Endothelial cell of umbilical vein (primary cell): ENCODE measurements around the gene PRR16. TPM values are rescaled to one million over a fixed set of nuclear protein-coding genes. Genes with fewer than 3 reads are reported as not detected.

Experiments used
- BruUV-seq: library from RNA; stranded (reverse); fragments of 400-500 nt; replicated peaks from 2 replicates; lab custom pipeline; 2021; lab: Mats Ljungman, UMichigan
- CTCF ChIA-PET: fragments of 300-600, 350-600 bp; sonication (Branson Sonifier 250); formaldehyde crosslinking; loops from one replicate; lab custom pipeline; 2021; ENCODE audit warnings: antibody characterized with exemption, inconsistent platforms; lab: Charles Lee
- POLR2A ChIA-PET: fragments of 300-600, 350-600 bp; sonication (Branson Sonifier 250); formaldehyde crosslinking; loops from one replicate; lab custom pipeline; 2021; ENCODE audit warnings: antibody characterized with exemption, inconsistent platforms; lab: Charles Lee
- DNase-seq: peaks from one replicate; pipeline ENCODE4 v3.0.0-alpha.2; 2011; ENCODE audit warnings: low read depth, low spot score
- FAIRE-seq: peaks from 2 replicates; lab custom pipeline; 2011; peaks lifted over from hg19 to GRCh38; lab: Jason Lieb, UNC
- H2AFZ ChIP-seq: 2 replicates; pipeline ENCODE4 v1.6.0; 2012; ENCODE audit warnings: low read depth, low read length, control low read depth, inconsistent platforms
- H3K27ac ChIP-seq: 2 replicates; pipeline ENCODE4 v1.5.1; 2011; ENCODE audit warnings: low read depth, mild to moderate bottlenecking, control low read depth, low read length, moderate library complexity; ENCODE audit not compliant: insufficient read depth
- H3K27me3 ChIP-seq, 2 experiments: 2 replicates each; pipeline versions ENCODE4 v1.6.0 to v1.6.1; 2011; ENCODE audit warnings: low read length in 2 of 2, mixed read lengths in 1 of 2; ENCODE audit not compliant: control insufficient read depth in 2 of 2, insufficient read depth in 2 of 2
- H3K36me3 ChIP-seq, 2 experiments: 2 replicates in 1 of 2; 3 replicates in 1 of 2; pipeline ENCODE4 v1.5.1; 2011; ENCODE audit warnings: low read length in 2 of 2, mild to moderate bottlenecking in 1 of 2, moderate library complexity in 1 of 2; ENCODE audit not compliant: control insufficient read depth in 2 of 2, insufficient read depth in 2 of 2; ENCODE audit errors: extremely low read depth in 1 of 2
- H3K4me1 ChIP-seq: 3 replicates; pipeline ENCODE4 v1.5.1; 2011; ENCODE audit warnings: mild to moderate bottlenecking, low read length; ENCODE audit not compliant: control insufficient read depth, insufficient read depth; ENCODE audit errors: extremely low read depth
- H3K4me2 ChIP-seq: 2 replicates; pipeline ENCODE4 v1.6.1; 2011; ENCODE audit warnings: low read length, control low read depth, mixed read lengths; ENCODE audit not compliant: insufficient read depth
- H3K4me3 ChIP-seq, 3 experiments: fragments of 200-600 bp in 1 of 3; sonication (generic), shearing (Covaris generic) in 1 of 3; replicated peaks in 1 of 3; 2 replicates each; pipeline ENCODE4 v1.5.1; 2011 to 2016; ENCODE audit warnings: control low read depth in 3 of 3, low read length in 3 of 3, mild to moderate bottlenecking in 2 of 3, inconsistent platforms in 1 of 3, low read depth in 1 of 3, moderate library complexity in 1 of 3; ENCODE audit not compliant: insufficient read depth in 1 of 3
- H3K79me2 ChIP-seq: 2 replicates; pipeline ENCODE4 v1.6.0; 2012; ENCODE audit warnings: low read length, inconsistent platforms; ENCODE audit not compliant: control insufficient read depth, insufficient read depth
- H3K9ac ChIP-seq: replicated peaks from 2 replicates; pipeline ENCODE3; 2011; ENCODE audit warnings: low read length, control low read depth; ENCODE audit not compliant: insufficient read depth; ENCODE audit errors: extremely low read depth
- H3K9me1 ChIP-seq: replicated peaks from 3 replicates; pipeline ENCODE4 v1.6.0; 2011; ENCODE audit warnings: mild to moderate bottlenecking, low read length; ENCODE audit not compliant: control insufficient read depth, insufficient read depth; ENCODE audit errors: extremely low read depth
- H3K9me3 ChIP-seq: replicated peaks from 2 replicates; pipeline ENCODE4 v1.5.1; 2012; ENCODE audit warnings: low read length, inconsistent platforms; ENCODE audit not compliant: control insufficient read depth, insufficient read depth
- H4K20me1 ChIP-seq: replicated peaks from 2 replicates; pipeline ENCODE3; 2011; ENCODE audit warnings: mild to moderate bottlenecking, low read length; ENCODE audit not compliant: control insufficient read depth, insufficient read depth; ENCODE audit errors: extremely low read depth
- EZH2 ChIP-seq: IDR thresholded peaks from 2 replicates; pipeline ENCODE4 v1.6.1; 2012; ENCODE audit warnings: borderline replicate concordance, low read depth, mild to moderate bottlenecking, moderate library complexity, low read length, inconsistent platforms; ENCODE audit not compliant: severe bottlenecking
- FOS ChIP-seq: IDR thresholded peaks from 2 replicates; pipeline ENCODE4 v1.6.1; 2011; ENCODE audit warnings: mild to moderate bottlenecking, low read length, moderate library complexity, borderline replicate concordance; ENCODE audit not compliant: insufficient read depth
- GATA2 ChIP-seq: IDR thresholded peaks from 2 replicates; pipeline ENCODE4 v1.7.0; 2011; ENCODE audit warnings: low read depth, mild to moderate bottlenecking, moderate library complexity, mixed read lengths, low read length; ENCODE audit not compliant: insufficient read length, insufficient read depth
- JUN ChIP-seq: IDR thresholded peaks from 2 replicates; pipeline ENCODE4 v1.6.1; 2011; ENCODE audit warnings: borderline replicate concordance, low read depth; ENCODE audit not compliant: insufficient read length, insufficient read depth
- MAX ChIP-seq: IDR thresholded peaks from 2 replicates; pipeline ENCODE4 v1.6.1; 2011; ENCODE audit not compliant: insufficient read depth, insufficient read length
- MYC ChIP-seq: IDR thresholded peaks from one replicate; pipeline ENCODE4 v1.6.1; 2011; ENCODE audit warnings: mild to moderate bottlenecking, low read depth, low read length
- POLR2A ChIP-seq: IDR thresholded peaks from 2 replicates; pipeline ENCODE4 v1.6.1; 2012; ENCODE audit warnings: low read depth, mild to moderate bottlenecking, control low read depth, low read length
- POLR2AphosphoS5 ChIP-seq: IDR thresholded peaks from 2 replicates; pipeline ENCODE4 v1.6.1; 2012; ENCODE audit warnings: low read depth, mild to moderate bottlenecking, control low read depth, low read length, moderate library complexity; ENCODE audit not compliant: insufficient read depth
- dilution Hi-C: fragments of 300-500 bp; cut with MboI; formaldehyde crosslinking; loops from one replicate; pipeline ENCODE4 v1.15.0; 2019; ENCODE audit warnings: low sequenced_read_pairs; ENCODE audit not compliant: extremely low pct_ligation_motif_present
- intact Hi-C: fragments of 100-400 bp; cut with micrococcal nuclease; formaldehyde crosslinking; loops from one replicate; pipeline ENCODE4 v1.10.0; 2022
- polyA plus RNA-seq, 4 experiments: library from polyadenylated mRNA; depleted of rRNA in 3 of 4; stranded (reverse) in 3 of 4; unstranded in 1 of 4; fragments of >200 nt; gene quantifications; 2 replicates each; pipeline versions ENCODE4 v1.2.1 to v1.2.3, GENCODE V29; 2011 to 2012; ENCODE audit warnings: missing spikeins in 1 of 4
- total RNA-seq: library from RNA; stranded (reverse); gene quantifications from 2 replicates; pipeline ENCODE4 v1.2.3, GENCODE V29; 2021
- TF ChIP-seq, protein P1 (sequence below), 2 donors: IDR thresholded peaks; 1 replicate in 1 of 2; 2 replicates in 1 of 2; pipeline ENCODE4 v1.5.1; 2011; ENCODE audit warnings: low read length in 2 of 2, mild to moderate bottlenecking in 2 of 2, moderate library complexity in 2 of 2, control low read depth in 1 of 2, inconsistent platforms in 1 of 2, low read depth in 1 of 2; ENCODE audit not compliant: insufficient read depth in 1 of 2; ENCODE audit errors: extremely low read depth in 1 of 2

The PRR16 gene
- total and polyA plus RNA-seq, 2 donors (not counting 3 experiments of a cell fraction or from before 2014, with no cell fraction given): 0.91 to 1.2 TPM

- TF ChIP-seq POLR2A: no peak
- no peak for TF ChIP-seq GATA2
- no peak overlapping the region for H3K4me2 ChIP-seq
- no peaks in the 10 kb centered on the region for H3K9me3 ChIP-seq
- no peaks in the 10 kb centered on the region for H4K20me1 ChIP-seq
- intact Hi-C loops (no loop called here), dilution Hi-C loops (no loop called here)
- CTCF ChIA-PET: no interaction called here
- no peak overlapping the region for H2AFZ ChIP-seq
- no peaks in the 10 kb centered on the region for H3K27me3 ChIP-seq
- no peak overlapping the region for H3K9ac ChIP-seq
- no peaks in the 10 kb centered on the region for H3K9me1 ChIP-seq
- no peaks in the 10 kb centered on the region for H3K79me2 ChIP-seq
- no peaks in the 10 kb centered on the region for H3K4me1 ChIP-seq
- no peak overlapping the region for H3K4me3 ChIP-seq
- POLR2A ChIA-PET: no interaction called here
- H3K36me3 ChIP-seq: no peaks in the 10 kb centered on the region
- no TSS peak for BruUV-seq
- DNase-seq (no peak), FAIRE-seq (no peak)
- no peak overlapping the region for H3K27ac ChIP-seq
These were observed 174.3 kb downstream of the PRR16 start for GRCh38 chr5:120638449-120638848.

DNA sequence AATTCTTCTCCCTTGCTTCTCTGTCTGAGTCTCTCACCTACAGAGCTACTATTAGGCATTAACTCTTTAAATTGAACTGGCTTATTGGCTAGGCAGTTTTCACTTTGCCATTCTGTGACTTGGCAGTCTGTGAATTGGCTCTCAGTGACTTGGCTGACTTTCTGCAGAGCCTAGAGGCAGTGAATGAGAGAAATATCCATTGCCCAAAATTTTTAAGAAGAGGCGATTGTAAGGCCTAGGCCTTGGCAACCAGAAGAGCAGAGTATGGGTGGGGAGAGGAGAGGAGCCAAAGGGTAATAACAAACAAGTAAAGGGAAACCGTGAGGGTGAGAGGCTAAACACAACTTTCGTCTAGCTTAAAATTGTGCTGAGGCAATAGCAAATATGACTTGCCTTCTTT lies 176.7 kb downstream of the PRR16 start:
- no peak for FAIRE-seq
- dilution Hi-C loops: no loop called here
- POLR2A ChIA-PET: no interaction called here

More for the DNA sequence above, 176.7 kb downstream of the PRR16 start:
- H3K27me3 ChIP-seq: no peaks in the 10 kb centered on the region
- TF ChIP-seq FOS (no peak), GATA2 (no peak), JUN (no peak), MYC (no peak), POLR2AphosphoS5 (no peak), MAX (no peak), POLR2A (no peak), EZH2 (no peak)
- TF ChIP-seq, protein P1, sequence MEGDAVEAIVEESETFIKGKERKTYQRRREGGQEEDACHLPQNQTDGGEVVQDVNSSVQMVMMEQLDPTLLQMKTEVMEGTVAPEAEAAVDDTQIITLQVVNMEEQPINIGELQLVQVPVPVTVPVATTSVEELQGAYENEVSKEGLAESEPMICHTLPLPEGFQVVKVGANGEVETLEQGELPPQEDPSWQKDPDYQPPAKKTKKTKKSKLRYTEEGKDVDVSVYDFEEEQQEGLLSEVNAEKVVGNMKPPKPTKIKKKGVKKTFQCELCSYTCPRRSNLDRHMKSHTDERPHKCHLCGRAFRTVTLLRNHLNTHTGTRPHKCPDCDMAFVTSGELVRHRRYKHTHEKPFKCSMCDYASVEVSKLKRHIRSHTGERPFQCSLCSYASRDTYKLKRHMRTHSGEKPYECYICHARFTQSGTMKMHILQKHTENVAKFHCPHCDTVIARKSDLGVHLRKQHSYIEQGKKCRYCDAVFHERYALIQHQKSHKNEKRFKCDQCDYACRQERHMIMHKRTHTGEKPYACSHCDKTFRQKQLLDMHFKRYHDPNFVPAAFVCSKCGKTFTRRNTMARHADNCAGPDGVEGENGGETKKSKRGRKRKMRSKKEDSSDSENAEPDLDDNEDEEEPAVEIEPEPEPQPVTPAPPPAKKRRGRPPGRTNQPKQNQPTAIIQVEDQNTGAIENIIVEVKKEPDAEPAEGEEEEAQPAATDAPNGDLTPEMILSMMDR (IDR thresholded peaks at IDR 0.05; ENCODE audit: extremely low read depth in 1 of 2, insufficient read depth in 1 of 2, low read depth in 1 of 2, low read length in 2 of 2): no peak
- no peaks in the 10 kb centered on the region for H3K36me3 ChIP-seq
- H3K79me2 ChIP-seq: no peaks in the 10 kb centered on the region
- BruUV-seq: no TSS peak
- no peak for DNase-seq
- H4K20me1 ChIP-seq: no peaks in the 10 kb centered on the region
- H3K4me2 ChIP-seq: no peak overlapping the region
- intact Hi-C loops: no loop called here
- H3K9me1 ChIP-seq: no peaks in the 10 kb centered on the region
- H2AFZ ChIP-seq: no peak overlapping the region
- H3K4me1 ChIP-seq: no peaks in the 10 kb centered on the region
- H3K9me3 ChIP-seq: no peaks in the 10 kb centered on the region
- CTCF ChIA-PET: no interaction called here
- H3K9ac ChIP-seq: no peak overlapping the region
- H3K4me3 ChIP-seq: no peak overlapping the region
- H3K27ac ChIP-seq: no peak overlapping the region
